ENCODE measurements around the gene USH1C.

- no peak for TF ChIP-seq CTCF (IDR thresholded peaks at IDR 0.05)
- TF ChIP-seq POLR2A (IDR thresholded peaks at IDR 0.05): no peak
These were observed 47.1 kb upstream of the USH1C start for GRCh38 chr11:17591293-17591692.

Data from tibial nerve (tissue), 3 donors.